Endodermal cell (in vitro differentiated cells): ENCODE data around the gene TMEM258. TPM values are rescaled to one million over a fixed set of nuclear protein-coding genes. Genes with fewer than 3 reads are reported as not detected.

Experiments
- DNase-seq: peaks from one replicate; pipeline ENCODE4 v3.0.0-alpha.2; 2017
- H3K27ac ChIP-seq: 2 replicates; pipeline ENCODE4 v1.5.1; 2013; ENCODE audit warnings: mild to moderate bottlenecking, low read depth, low read length, moderate library complexity
- H3K27me3 ChIP-seq: 2 replicates; pipeline ENCODE4 v1.6.1; 2013; ENCODE audit warnings: mild to moderate bottlenecking, low read length, moderate library complexity; ENCODE audit not compliant: insufficient read depth, control insufficient read depth, poor library complexity, severe bottlenecking
- H3K36me3 ChIP-seq: 2 replicates; pipeline ENCODE4 v1.7.0; 2013; ENCODE audit warnings: mild to moderate bottlenecking, low read length, moderate library complexity; ENCODE audit not compliant: control insufficient read depth, insufficient read depth
- H3K4me1 ChIP-seq: one replicate; pipeline ENCODE4 v1.7.0; 2013; ENCODE audit warnings: low read length; ENCODE audit not compliant: control insufficient read depth, insufficient read depth
- H3K4me3 ChIP-seq: 2 replicates; pipeline ENCODE4 v1.5.1; 2013; ENCODE audit warnings: mild to moderate bottlenecking, low read length, moderate library complexity
- H3K9ac ChIP-seq: 2 replicates; pipeline ENCODE4 v1.6.1; 2013; ENCODE audit warnings: mild to moderate bottlenecking, low read length, moderate library complexity; ENCODE audit not compliant: poor library complexity, severe bottlenecking; ENCODE audit errors: extremely low read depth
- H3K9me3 ChIP-seq: 2 replicates; pipeline ENCODE4 v1.6.1; 2013; ENCODE audit warnings: mild to moderate bottlenecking, low read length, moderate library complexity; ENCODE audit not compliant: control insufficient read depth
- H3K27ac Mint-ChIP-seq: 2 replicates; pipeline ENCODE4 v1.8.0; 2020; ENCODE audit warnings: mixed read lengths
- H3K27me3 Mint-ChIP-seq: 2 replicates; pipeline ENCODE4 v1.8.0; 2021; ENCODE audit warnings: mild to moderate bottlenecking, mixed read lengths; ENCODE audit not compliant: insufficient read depth
- H3K36me3 Mint-ChIP-seq: 2 replicates; pipeline ENCODE4 v1.8.0; 2020; ENCODE audit warnings: low read depth, mixed read lengths
- H3K4me1 Mint-ChIP-seq: 2 replicates; pipeline ENCODE4 v1.8.0; 2020; ENCODE audit warnings: mixed read lengths
- H3K4me3 Mint-ChIP-seq: 2 replicates; pipeline ENCODE4 v1.8.0; 2020; ENCODE audit warnings: mild to moderate bottlenecking, moderate library complexity, mixed read lengths
- H3K9me3 Mint-ChIP-seq: 2 replicates; pipeline ENCODE4 v1.8.0; 2020; ENCODE audit warnings: mild to moderate bottlenecking, mixed read lengths
- CTCF ChIP-seq: fragments of 200-600 bp; sonication (generic); conservative IDR thresholded peaks from 2 replicates; pipeline ENCODE4 v1.5.0; 2021; ENCODE audit warnings: antibody characterized with exemption, mild to moderate bottlenecking
- WGBS, 2 experiments: methylation state at CpG; one replicate each; pipeline versions ENCODE4 v1.1.5 to v1.1.7; 2013; ENCODE audit warnings: missing lambda C conversion rate in 2 of 2, mixed read lengths in 1 of 2; ENCODE audit not compliant: insufficient coverage in 1 of 2, insufficient read length in 1 of 2; 5-methylcytosine and 5-hydroxymethylcytosine counted together
- total RNA-seq, 2 donors: library from RNA; stranded (reverse); fragmentation: NEBNext Ultra II Directional in 1 of 2; extraction: Animal tissue kit (Norgen Biotek cat#: 25700) in 1 of 2; gene quantifications; 2 replicates in 1 of 2; 3 replicates in 1 of 2; pipeline ENCODE4 v1.2.1, GENCODE V29; 2021

Gene TMEM258
- total RNA-seq, 2 donors from 2014 or later = 174 to 180 TPM

- Mint-ChIP-seq H3K4me1 (peaks cover 7% of the 10 kb centered on the region), H3K27me3 (no peaks in the 10 kb centered on the region), H3K9me3 (no peaks in the 10 kb centered on the region), H3K27ac (peak overlapping the region; percentile 27), H3K36me3 (peaks cover 59% of the 10 kb centered on the region), H3K4me3 (no peak overlapping the region)
- H3K9ac ChIP-seq = no peak overlapping the region
- DNase-seq = no peak
- no peaks in the 10 kb centered on the region for H3K9me3 ChIP-seq
- H3K27me3 ChIP-seq = no peaks in the 10 kb centered on the region
- 81 to 100% methylated on average over 1 to 3 of the region's 3 CpGs for WGBS, 2 experiments
- peaks cover 76% of the 10 kb centered on the region for H3K36me3 ChIP-seq
- H3K27ac ChIP-seq = no peak overlapping the region
- TF ChIP-seq CTCF = no peak
- no peak overlapping the region for H3K4me3 ChIP-seq
- H3K4me1 ChIP-seq = peaks cover 2% of the 10 kb centered on the region
Observed at GRCh38 chr11:61800331-61801281, 8.2 kb upstream of the TMEM258 start.

GRCh38 chr11:61799665-61800284 is 7.4 kb upstream of the TMEM258 start:
- H3K9ac ChIP-seq = no peak overlapping the region
- H3K27me3 ChIP-seq = no peaks in the 10 kb centered on the region
- peaks cover 2% of the 10 kb centered on the region for H3K4me1 ChIP-seq
- Mint-ChIP-seq H3K4me3 (no peak overlapping the region), H3K27me3 (no peaks in the 10 kb centered on the region), H3K4me1 (peaks cover 11% of the 10 kb centered on the region), H3K36me3 (peaks cover 60% of the 10 kb centered on the region), H3K27ac (peak overlapping the region; percentile 70), H3K9me3 (no peaks in the 10 kb centered on the region)
- no peak overlapping the region for H3K4me3 ChIP-seq
- TF ChIP-seq CTCF = no peak
- H3K36me3 ChIP-seq = peaks cover 77% of the 10 kb centered on the region
- no peak for DNase-seq
- WGBS, 2 experiments = 95 to 100% methylated on average over 2 of the region's 2 CpGs
- H3K9me3 ChIP-seq = no peaks in the 10 kb centered on the region
- H3K27ac ChIP-seq = peak overlapping the region; percentile 25

- H3K4me1 ChIP-seq = peaks cover 2% of the 10 kb centered on the region
- Mint-ChIP-seq H3K9me3 (no peaks in the 10 kb centered on the region), H3K36me3 (peaks cover 43% of the 10 kb centered on the region), H3K4me1 (peaks cover 16% of the 10 kb centered on the region), H3K27ac (peak overlapping the region; percentile 63), H3K4me3 (no peak overlapping the region), H3K27me3 (no peaks in the 10 kb centered on the region)
- peak; percentile 87 for DNase-seq
- H3K36me3 ChIP-seq = peaks cover 63% of the 10 kb centered on the region
- 93 to 96% methylated on average over 2 of the region's 3 CpGs for WGBS, 2 experiments
- no peaks in the 10 kb centered on the region for H3K9me3 ChIP-seq
- no peaks in the 10 kb centered on the region for H3K27me3 ChIP-seq
- no peak overlapping the region for H3K27ac ChIP-seq
- TF ChIP-seq CTCF = peak; percentile 92
- no peak overlapping the region for H3K4me3 ChIP-seq
- no peak overlapping the region for H3K9ac ChIP-seq
Observed at GRCh38 chr11:61797263-61797944, 5.0 kb upstream of the TMEM258 start.
